Glutamatergic neuron (in vitro differentiated cells): ENCODE results near the gene MACROD2. TPM values are rescaled to one million over a fixed set of nuclear protein-coding genes. Genes with fewer than 3 reads are reported as not detected.

ENCODE experiments used
- DNase-seq: peaks from one replicate; pipeline ENCODE4 v3.0.0; 2022
- H3K27ac Mint-ChIP-seq: one replicate; pipeline ENCODE4 v1.8.0; 2020; ENCODE audit warnings: mild to moderate bottlenecking, mixed read lengths, inconsistent platforms; ENCODE audit not compliant: unreplicated experiment
- H3K27me3 Mint-ChIP-seq: one replicate; pipeline ENCODE4 v1.8.0; 2020; ENCODE audit warnings: mild to moderate bottlenecking, moderate library complexity, mixed read lengths, inconsistent platforms; ENCODE audit not compliant: unreplicated experiment
- H3K36me3 Mint-ChIP-seq: one replicate; pipeline ENCODE4 v1.8.0; 2020; ENCODE audit warnings: mild to moderate bottlenecking, mixed read lengths, inconsistent platforms; ENCODE audit not compliant: unreplicated experiment
- H3K4me1 Mint-ChIP-seq: one replicate; pipeline ENCODE4 v1.8.0; 2020; ENCODE audit warnings: mild to moderate bottlenecking, low read depth, mixed read lengths, inconsistent platforms; ENCODE audit not compliant: unreplicated experiment
- H3K4me3 Mint-ChIP-seq: one replicate; pipeline ENCODE4 v1.8.0; 2020; ENCODE audit warnings: mild to moderate bottlenecking, mixed read lengths, inconsistent platforms; ENCODE audit not compliant: unreplicated experiment
- H3K9me3 Mint-ChIP-seq: one replicate; pipeline ENCODE4 v1.8.0; 2020; ENCODE audit warnings: mild to moderate bottlenecking, moderate library complexity, mixed read lengths, inconsistent platforms; ENCODE audit not compliant: unreplicated experiment
- total RNA-seq: library from RNA; stranded (reverse); fragmentation: NEBNext Ultra II Directional; extraction: Animal tissue kit (Norgen Biotek cat#: 25700); gene quantifications from one replicate; pipeline ENCODE4 v1.2.1, GENCODE V29; 2021; ENCODE audit not compliant: unreplicated experiment
- TF ChIP-seq, protein P1 (sequence below): fragments of 200-600 bp; sonication (generic); IDR thresholded peaks from one replicate; pipeline ENCODE4 v1.5.0; 2021; ENCODE audit not compliant: partially characterized antibody, unreplicated experiment

MACROD2 gene
- total RNA-seq, 1 donor from 2014 or later = 8.7 TPM

- Mint-ChIP-seq H3K36me3 (no peaks in the 10 kb centered on the region), H3K4me1 (peaks cover 13% of the 10 kb centered on the region), H3K27ac (no peak overlapping the region), H3K4me3 (no peak overlapping the region), H3K27me3 (no peaks in the 10 kb centered on the region), H3K9me3 (no peaks in the 10 kb centered on the region)
- no peak for DNase-seq
- TF ChIP-seq, protein P1, sequence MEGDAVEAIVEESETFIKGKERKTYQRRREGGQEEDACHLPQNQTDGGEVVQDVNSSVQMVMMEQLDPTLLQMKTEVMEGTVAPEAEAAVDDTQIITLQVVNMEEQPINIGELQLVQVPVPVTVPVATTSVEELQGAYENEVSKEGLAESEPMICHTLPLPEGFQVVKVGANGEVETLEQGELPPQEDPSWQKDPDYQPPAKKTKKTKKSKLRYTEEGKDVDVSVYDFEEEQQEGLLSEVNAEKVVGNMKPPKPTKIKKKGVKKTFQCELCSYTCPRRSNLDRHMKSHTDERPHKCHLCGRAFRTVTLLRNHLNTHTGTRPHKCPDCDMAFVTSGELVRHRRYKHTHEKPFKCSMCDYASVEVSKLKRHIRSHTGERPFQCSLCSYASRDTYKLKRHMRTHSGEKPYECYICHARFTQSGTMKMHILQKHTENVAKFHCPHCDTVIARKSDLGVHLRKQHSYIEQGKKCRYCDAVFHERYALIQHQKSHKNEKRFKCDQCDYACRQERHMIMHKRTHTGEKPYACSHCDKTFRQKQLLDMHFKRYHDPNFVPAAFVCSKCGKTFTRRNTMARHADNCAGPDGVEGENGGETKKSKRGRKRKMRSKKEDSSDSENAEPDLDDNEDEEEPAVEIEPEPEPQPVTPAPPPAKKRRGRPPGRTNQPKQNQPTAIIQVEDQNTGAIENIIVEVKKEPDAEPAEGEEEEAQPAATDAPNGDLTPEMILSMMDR = no peak
Observed at GRCh38 chr20:14720251-14720650, 724.9 kb downstream of the MACROD2 start.

DNA sequence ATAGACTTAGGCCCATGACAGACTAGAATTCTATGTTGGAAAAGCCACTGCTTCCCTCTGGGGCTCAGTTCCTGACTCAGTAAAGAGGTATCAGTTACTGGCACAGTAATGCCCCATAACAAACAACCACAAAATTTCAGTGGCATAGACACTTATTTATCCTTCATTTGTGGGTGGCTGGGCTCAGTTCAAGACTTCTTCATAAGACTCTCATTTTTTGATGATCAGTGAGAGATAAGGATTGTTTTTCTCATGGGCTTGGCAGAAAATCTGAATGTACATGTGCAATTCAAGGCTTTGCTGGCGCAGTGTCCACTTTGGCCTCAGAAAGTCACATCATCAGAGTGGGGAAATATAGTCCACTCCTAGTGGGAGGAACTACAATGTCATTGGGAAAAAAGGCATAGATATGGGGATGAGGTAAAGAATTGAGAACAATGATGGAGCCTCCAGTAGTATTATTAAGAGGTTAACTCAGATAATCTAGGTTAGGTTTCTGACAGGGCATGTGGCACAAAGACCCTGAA, 726.7 kb downstream of the MACROD2 start:
- no peak overlapping the region for H3K4me3 Mint-ChIP-seq
- TF ChIP-seq, protein P1 = no peak
- H3K9me3 Mint-ChIP-seq = no peaks in the 10 kb centered on the region
- H3K27me3 Mint-ChIP-seq = no peaks in the 10 kb centered on the region
- no peaks in the 10 kb centered on the region for H3K4me1 Mint-ChIP-seq
- H3K27ac Mint-ChIP-seq = no peak overlapping the region
- DNase-seq = no peak
- no peaks in the 10 kb centered on the region for H3K36me3 Mint-ChIP-seq

DNA sequence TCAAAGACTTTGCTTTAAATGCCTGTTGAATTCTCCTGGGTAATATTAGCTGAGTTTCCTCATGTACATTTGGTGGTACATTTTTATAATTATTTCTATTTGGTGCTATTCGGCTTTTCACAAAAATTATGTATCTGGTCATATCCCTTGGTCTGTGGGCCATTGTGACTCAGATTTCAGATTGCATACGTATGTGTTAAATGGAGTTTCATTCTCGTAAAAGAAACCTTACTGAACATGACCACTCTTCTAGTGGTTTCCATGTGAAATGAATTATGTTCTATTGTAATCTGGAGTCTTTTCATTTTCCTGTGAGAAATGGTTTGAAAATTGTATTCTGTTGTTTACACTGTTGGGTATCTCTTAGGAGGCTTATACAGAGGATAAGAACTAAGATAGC, 728.3 kb downstream of the MACROD2 start:
- Mint-ChIP-seq H3K27ac (no peak overlapping the region), H3K9me3 (no peaks in the 10 kb centered on the region), H3K27me3 (no peaks in the 10 kb centered on the region), H3K4me3 (no peak overlapping the region), H3K36me3 (no peaks in the 10 kb centered on the region), H3K4me1 (no peaks in the 10 kb centered on the region)
- TF ChIP-seq, protein P1 = no peak
- no peak for DNase-seq

DNA sequence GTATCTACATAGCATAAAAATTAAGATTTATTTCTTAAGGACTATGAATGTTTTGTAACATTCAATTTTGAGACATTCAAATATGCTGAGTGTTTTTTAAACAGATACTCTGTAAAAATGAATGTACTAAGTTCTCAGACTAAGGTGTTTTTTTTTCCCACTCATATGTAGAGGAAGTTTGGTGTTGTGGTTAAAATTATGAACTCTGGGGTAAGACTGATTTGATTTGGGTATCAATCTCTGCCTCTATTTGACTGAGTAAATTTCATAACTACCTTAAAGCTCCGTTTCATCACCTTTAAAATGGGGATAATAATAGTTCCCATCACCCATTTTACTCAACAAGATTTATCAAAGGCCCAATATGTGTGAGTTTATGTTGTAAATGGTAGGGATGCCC, 728.7 kb downstream of the MACROD2 start:
- H3K4me3 Mint-ChIP-seq = no peak overlapping the region
- no peaks in the 10 kb centered on the region for H3K4me1 Mint-ChIP-seq
- H3K9me3 Mint-ChIP-seq = no peaks in the 10 kb centered on the region
- no peaks in the 10 kb centered on the region for H3K27me3 Mint-ChIP-seq
- H3K27ac Mint-ChIP-seq = no peak overlapping the region
- TF ChIP-seq, protein P1 = no peak
- no peak for DNase-seq
- no peaks in the 10 kb centered on the region for H3K36me3 Mint-ChIP-seq

DNA sequence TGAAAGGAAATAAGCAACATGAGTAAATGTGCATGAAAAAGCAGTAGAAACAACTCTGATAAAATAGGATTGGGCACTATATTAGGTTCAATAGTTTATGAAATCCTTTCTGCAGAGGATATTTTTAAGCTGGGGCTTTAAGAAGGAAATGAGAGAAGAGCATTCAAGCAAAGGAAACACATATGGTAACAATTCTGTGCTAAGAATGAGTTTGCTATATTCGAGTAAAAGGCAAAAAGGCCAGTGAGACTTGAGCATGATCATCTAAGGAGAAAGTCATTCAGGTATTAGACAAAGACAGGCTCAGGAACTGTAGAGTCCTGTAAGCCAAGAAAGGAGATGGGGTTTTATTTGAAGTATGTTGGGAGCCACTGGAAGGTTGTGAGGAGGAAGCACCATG, 729.2 kb downstream of the MACROD2 start:
- Mint-ChIP-seq H3K9me3 (no peaks in the 10 kb centered on the region), H3K27me3 (no peaks in the 10 kb centered on the region), H3K36me3 (no peaks in the 10 kb centered on the region), H3K4me1 (no peaks in the 10 kb centered on the region), H3K27ac (no peak overlapping the region), H3K4me3 (no peak overlapping the region)
- TF ChIP-seq, protein P1 = no peak
- DNase-seq = no peak
